ENCODE data around the gene ACTN1.

Gene ACTN1

GRCh38 chr14:68885226-68886108 lies 93.6 kb downstream of the ACTN1 start:
- Mint-ChIP-seq H3K36me3 (ENCODE audit: low read depth) (peaks cover 92% of the 10 kb centered on the region), H3K9me3 (no peaks in the 10 kb centered on the region)

GRCh38 chr14:68884031-68885030 lies 94.8 kb downstream of the ACTN1 start:
- no peak overlapping the region for H3K4me3 Mint-ChIP-seq
- no peaks in the 10 kb centered on the region for H3K27me3 Mint-ChIP-seq
- no peak for DNase-seq
- H3K4me1 Mint-ChIP-seq (ENCODE audit: low read depth): no peaks in the 10 kb centered on the region
- peaks cover 92% of the 10 kb centered on the region for H3K36me3 Mint-ChIP-seq (ENCODE audit: low read depth)
- H3K27ac Mint-ChIP-seq: peak overlapping the region; percentile 71
- no peaks in the 10 kb centered on the region for H3K9me3 Mint-ChIP-seq

More at GRCh38 chr14:68885226-68886108, 93.6 kb downstream of the ACTN1 start:
- H3K27me3 Mint-ChIP-seq: no peaks in the 10 kb centered on the region
- H3K4me3 Mint-ChIP-seq: no peak overlapping the region
- DNase-seq: no peak
- no peak overlapping the region for H3K27ac Mint-ChIP-seq
- no peaks in the 10 kb centered on the region for H3K4me1 Mint-ChIP-seq (ENCODE audit: low read depth)

- peaks cover 86% of the 10 kb centered on the region for H3K36me3 Mint-ChIP-seq (ENCODE audit: low read depth)
- H3K27ac Mint-ChIP-seq: no peak overlapping the region
- no peak for DNase-seq
- H3K4me1 Mint-ChIP-seq (ENCODE audit: low read depth): no peaks in the 10 kb centered on the region
- no peaks in the 10 kb centered on the region for H3K9me3 Mint-ChIP-seq
- H3K27me3 Mint-ChIP-seq: no peaks in the 10 kb centered on the region
- no peak overlapping the region for H3K4me3 Mint-ChIP-seq
Measured at GRCh38 chr14:68882235-68882634, 96.9 kb downstream of the ACTN1 start.

- Mint-ChIP-seq H3K36me3 (ENCODE audit: low read depth) (peaks cover 87% of the 10 kb centered on the region), H3K4me1 (ENCODE audit: low read depth) (no peaks in the 10 kb centered on the region), H3K9me3 (no peaks in the 10 kb centered on the region), H3K27ac (peak overlapping the region; percentile 83), H3K27me3 (no peaks in the 10 kb centered on the region), H3K4me3 (no peak overlapping the region)
- DNase-seq: no peak
Measured at GRCh38 chr14:68881396-68881795, 97.7 kb downstream of the ACTN1 start.

GRCh38 chr14:68880581-68881105 lies 98.5 kb downstream of the ACTN1 start:
- no peak overlapping the region for H3K27ac Mint-ChIP-seq
- peaks cover 88% of the 10 kb centered on the region for H3K36me3 Mint-ChIP-seq (ENCODE audit: low read depth)
- H3K4me1 Mint-ChIP-seq (ENCODE audit: low read depth): no peaks in the 10 kb centered on the region
- no peak overlapping the region for H3K4me3 Mint-ChIP-seq
- H3K9me3 Mint-ChIP-seq: no peaks in the 10 kb centered on the region
- no peaks in the 10 kb centered on the region for H3K27me3 Mint-ChIP-seq
- DNase-seq: no peak

- H3K9me3 Mint-ChIP-seq: no peaks in the 10 kb centered on the region
- H3K27ac Mint-ChIP-seq: no peak overlapping the region
- no peaks in the 10 kb centered on the region for H3K4me1 Mint-ChIP-seq (ENCODE audit: low read depth)
- DNase-seq: no peak
- H3K4me3 Mint-ChIP-seq: no peak overlapping the region
- H3K27me3 Mint-ChIP-seq: no peaks in the 10 kb centered on the region
- peaks cover 89% of the 10 kb centered on the region for H3K36me3 Mint-ChIP-seq (ENCODE audit: low read depth)
Measured at GRCh38 chr14:68879841-68880575, 99.1 kb downstream of the ACTN1 start.

DNA sequence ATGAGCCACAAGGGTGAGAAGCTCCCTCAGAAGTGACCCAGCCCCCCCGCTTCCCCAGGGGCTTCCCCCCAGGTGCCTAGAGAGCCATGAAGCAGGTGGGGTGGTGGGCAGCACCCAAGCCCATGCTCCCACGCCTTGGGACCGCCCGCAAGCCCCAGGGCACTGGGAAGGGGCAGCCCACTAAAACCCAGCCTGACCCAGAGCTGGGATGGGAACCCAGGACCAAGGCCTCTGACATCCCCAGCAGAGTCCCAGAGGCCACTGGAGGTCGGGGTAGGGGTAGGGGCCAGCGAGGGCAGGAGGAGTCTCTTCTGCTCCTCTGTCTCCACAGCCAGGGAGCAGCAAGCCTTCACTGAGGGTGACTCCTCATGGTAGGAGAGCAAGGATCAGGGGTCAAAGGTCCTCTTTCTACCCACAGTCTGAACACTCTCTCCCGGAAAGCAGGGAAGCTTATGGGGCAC lies 99.8 kb downstream of the ACTN1 start:
- no peak overlapping the region for H3K27ac Mint-ChIP-seq
- no peaks in the 10 kb centered on the region for H3K27me3 Mint-ChIP-seq
- no peaks in the 10 kb centered on the region for H3K9me3 Mint-ChIP-seq
- no peaks in the 10 kb centered on the region for H3K4me1 Mint-ChIP-seq (ENCODE audit: low read depth)
- DNase-seq: no peak
- peaks cover 89% of the 10 kb centered on the region for H3K36me3 Mint-ChIP-seq (ENCODE audit: low read depth)
- no peak overlapping the region for H3K4me3 Mint-ChIP-seq

DNA sequence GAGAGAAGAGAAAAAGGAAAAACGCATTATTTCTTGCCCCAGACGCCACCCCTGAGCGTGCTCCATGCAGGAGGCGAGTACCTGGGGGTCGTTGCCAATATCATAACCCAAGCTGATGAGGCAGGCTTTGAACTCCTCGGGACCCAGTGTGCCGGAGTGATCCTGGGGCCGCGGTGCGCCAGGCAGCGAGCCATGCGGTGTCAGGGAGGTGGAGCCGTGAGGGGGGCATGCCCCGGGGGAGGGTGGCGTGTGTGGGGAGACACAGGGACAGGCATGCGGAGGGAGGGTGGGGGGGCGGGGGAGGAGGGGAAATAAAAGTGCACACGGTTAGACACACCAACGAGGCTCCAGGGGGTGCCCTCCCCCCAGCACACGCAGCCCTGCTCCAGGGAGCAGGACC lies 100.2 kb downstream of the ACTN1 start:
- no peaks in the 10 kb centered on the region for H3K9me3 Mint-ChIP-seq
- H3K4me3 Mint-ChIP-seq: no peak overlapping the region
- H3K27me3 Mint-ChIP-seq: no peaks in the 10 kb centered on the region
- no peak for DNase-seq
- peaks cover 89% of the 10 kb centered on the region for H3K36me3 Mint-ChIP-seq (ENCODE audit: low read depth)
- no peak overlapping the region for H3K27ac Mint-ChIP-seq
- H3K4me1 Mint-ChIP-seq (ENCODE audit: low read depth): no peaks in the 10 kb centered on the region

GRCh38 chr14:68877993-68878575 lies 101.0 kb downstream of the ACTN1 start:
- H3K27ac Mint-ChIP-seq: no peak overlapping the region
- H3K36me3 Mint-ChIP-seq (ENCODE audit: low read depth): peaks cover 92% of the 10 kb centered on the region
- no peak for DNase-seq
- no peaks in the 10 kb centered on the region for H3K4me1 Mint-ChIP-seq (ENCODE audit: low read depth)
- H3K9me3 Mint-ChIP-seq: no peaks in the 10 kb centered on the region
- no peaks in the 10 kb centered on the region for H3K27me3 Mint-ChIP-seq
- H3K4me3 Mint-ChIP-seq: no peak overlapping the region

GRCh38 chr14:68876976-68877375 lies 102.1 kb downstream of the ACTN1 start:
- Mint-ChIP-seq H3K9me3 (no peaks in the 10 kb centered on the region), H3K27me3 (no peaks in the 10 kb centered on the region), H3K4me3 (no peak overlapping the region), H3K27ac (no peak overlapping the region), H3K36me3 (ENCODE audit: low read depth) (peaks cover 92% of the 10 kb centered on the region), H3K4me1 (ENCODE audit: low read depth) (no peaks in the 10 kb centered on the region)
- no peak for DNase-seq

DNA sequence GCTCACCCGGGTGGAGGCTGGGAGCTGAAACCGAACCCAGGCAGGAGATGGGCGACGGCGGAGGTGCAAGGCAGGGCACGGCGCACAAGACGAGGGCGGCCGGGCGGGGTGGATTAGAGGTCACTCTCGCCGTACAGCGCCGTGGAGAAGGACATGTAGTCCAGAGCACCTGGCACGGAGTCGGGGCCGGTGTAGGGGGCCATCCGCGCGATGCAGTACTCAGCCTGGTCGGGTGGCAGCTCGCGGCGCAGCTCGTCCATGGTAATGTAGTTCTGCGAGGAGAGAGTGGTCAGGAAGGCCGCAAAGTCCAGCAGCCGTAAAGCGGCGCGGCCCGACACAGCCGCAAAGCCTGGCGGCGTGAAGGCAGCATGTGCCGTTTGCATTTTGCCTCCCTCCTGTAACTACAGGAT lies 104.4 kb downstream of the ACTN1 start:
- Mint-ChIP-seq H3K4me3 (no peak overlapping the region), H3K27ac (no peak overlapping the region), H3K36me3 (ENCODE audit: low read depth) (peaks cover 84% of the 10 kb centered on the region), H3K4me1 (ENCODE audit: low read depth) (no peaks in the 10 kb centered on the region), H3K9me3 (no peaks in the 10 kb centered on the region), H3K27me3 (no peaks in the 10 kb centered on the region)
- DNase-seq: no peak

- Mint-ChIP-seq H3K36me3 (ENCODE audit: low read depth) (peaks cover 76% of the 10 kb centered on the region), H3K27me3 (no peaks in the 10 kb centered on the region), H3K4me3 (no peak overlapping the region), H3K27ac (no peak overlapping the region), H3K9me3 (no peaks in the 10 kb centered on the region), H3K4me1 (ENCODE audit: low read depth) (no peaks in the 10 kb centered on the region)
- DNase-seq: no peak
Measured at GRCh38 chr14:68873376-68873775, 105.7 kb downstream of the ACTN1 start.

DNA sequence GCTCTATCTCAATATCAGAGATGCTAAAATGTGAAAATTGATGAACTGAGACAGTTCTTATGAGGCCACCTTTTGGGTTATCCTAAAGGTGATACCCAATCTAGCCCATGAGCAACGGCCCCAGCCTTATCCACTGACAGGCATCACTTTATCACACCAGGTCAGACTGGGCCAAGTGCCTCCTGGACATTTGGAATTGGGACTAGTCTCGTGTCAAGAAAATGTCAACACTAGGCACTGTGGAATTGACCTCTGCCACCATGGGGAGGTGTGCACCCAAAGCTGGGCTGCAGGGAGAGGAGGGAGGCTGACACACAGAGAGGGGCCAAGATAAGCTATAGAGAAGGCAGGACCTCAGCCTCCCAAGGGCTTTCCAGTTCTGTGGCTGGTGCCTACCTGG lies 107.7 kb downstream of the ACTN1 start:
- Mint-ChIP-seq H3K4me1 (ENCODE audit: low read depth) (no peaks in the 10 kb centered on the region), H3K27me3 (no peaks in the 10 kb centered on the region), H3K4me3 (no peak overlapping the region), H3K27ac (no peak overlapping the region), H3K9me3 (no peaks in the 10 kb centered on the region), H3K36me3 (ENCODE audit: low read depth) (peaks cover 57% of the 10 kb centered on the region)
- DNase-seq: no peak
